Middle frontal gyrus (tissue), 1 donor: ENCODE data around the gene FAM236B.
"Not testable (repeated sequence)": the region's sequence is repeated elsewhere in the genome, so short reads cannot be mapped to it uniquely, and the experiment has no call there.

Experiments
- DNase-seq: peaks from one replicate; pipeline ENCODE4 v3.0.0-alpha.2; 2015; ENCODE audit warnings: low spot score; ENCODE audit errors: extremely low spot score

The FAM236B gene

GRCh38 chrX:72782560-72782959 is at the start of gene FAM236B:
TSS of gene FAM236B (minus strand) at chrX:72782660. CDS start at chrX:72782560, 100 bp downstream.
- not testable (repeated sequence) for DNase-seq

DNA sequence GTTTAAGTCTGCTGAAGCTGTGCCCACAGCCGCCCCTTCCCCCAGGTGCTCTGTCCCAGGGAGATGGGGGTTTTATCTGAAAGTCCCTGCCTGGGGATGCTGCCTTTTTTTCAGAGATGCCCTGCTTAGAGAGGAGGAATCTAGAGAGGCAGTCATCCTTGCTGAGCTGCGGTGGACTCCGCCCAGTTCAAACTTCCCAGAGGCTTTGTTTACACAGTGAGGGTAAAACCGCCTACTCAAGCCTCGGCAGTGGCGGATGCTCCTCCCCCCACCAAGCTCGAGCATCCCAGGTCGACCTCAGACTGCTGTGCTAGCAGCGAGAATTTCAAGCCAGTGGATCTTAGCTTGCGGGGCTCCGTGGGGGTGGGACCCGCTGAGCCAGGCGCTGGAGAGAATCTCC is 48.2 kb upstream of the FAM236B start:
- not testable (repeated sequence) for DNase-seq

DNA sequence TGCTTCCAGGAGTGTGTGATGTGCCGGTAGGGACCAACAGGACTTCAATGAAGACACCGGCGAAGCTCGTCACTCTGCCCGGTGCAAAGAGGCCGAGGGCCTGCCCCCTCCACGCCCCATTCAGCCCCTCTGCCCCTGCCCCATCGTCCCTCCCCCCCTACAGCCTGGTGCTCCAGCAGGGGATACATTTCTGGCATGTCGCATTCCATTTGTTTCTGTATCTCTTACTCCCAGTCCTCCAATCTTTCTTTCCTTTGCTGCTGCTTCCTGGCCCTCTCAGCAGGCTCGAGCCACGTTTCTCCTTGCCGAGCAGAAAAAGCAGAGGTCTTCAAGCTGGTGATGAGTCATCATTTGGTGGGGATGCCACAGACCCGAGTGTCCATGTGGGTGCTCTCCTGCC is 25.6 kb upstream of the FAM236B start, which contains the start of gene FAM236D:
TSS of gene FAM236D (minus strand) at position 101 of the 400 bp plus-strand sequence. CDS start at position 1, 100 bp downstream.
- not testable (repeated sequence) for DNase-seq

GRCh38 chrX:72790390-72790789 is 7.9 kb upstream of the FAM236B start:
- not testable (repeated sequence) for DNase-seq

- not testable (repeated sequence) for DNase-seq
These were observed 5.7 kb upstream of the FAM236B start for GRCh38 chrX:72788142-72788541.

DNA sequence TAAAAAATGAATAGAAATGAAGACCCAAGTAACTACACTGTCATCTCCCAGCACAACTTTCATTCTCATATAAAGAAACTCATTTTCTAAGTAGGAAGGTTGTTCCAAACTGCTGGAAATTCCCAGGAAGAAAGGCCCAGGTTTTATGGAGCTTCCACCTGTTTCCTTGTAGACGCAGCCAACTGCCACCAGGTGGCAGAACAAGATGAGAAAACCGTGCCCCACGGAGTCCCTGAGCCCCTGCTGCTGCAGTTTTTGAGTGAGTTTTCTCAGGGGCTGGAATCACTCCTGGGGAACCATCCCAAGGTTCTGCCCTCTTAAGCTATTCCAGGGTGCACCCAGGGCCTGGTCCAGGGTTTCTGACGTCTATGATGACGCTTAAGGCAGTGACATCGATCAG is 1.5 kb upstream of the FAM236B start:
- DNase-seq: not testable (repeated sequence)

- DNase-seq: not testable (repeated sequence)
These were observed 991 bp upstream of the FAM236B start for GRCh38 chrX:72783365-72783936.

- not testable (repeated sequence) for DNase-seq
These were observed 4.3 kb downstream of the FAM236B start for GRCh38 chrX:72778146-72778545.

DNA sequence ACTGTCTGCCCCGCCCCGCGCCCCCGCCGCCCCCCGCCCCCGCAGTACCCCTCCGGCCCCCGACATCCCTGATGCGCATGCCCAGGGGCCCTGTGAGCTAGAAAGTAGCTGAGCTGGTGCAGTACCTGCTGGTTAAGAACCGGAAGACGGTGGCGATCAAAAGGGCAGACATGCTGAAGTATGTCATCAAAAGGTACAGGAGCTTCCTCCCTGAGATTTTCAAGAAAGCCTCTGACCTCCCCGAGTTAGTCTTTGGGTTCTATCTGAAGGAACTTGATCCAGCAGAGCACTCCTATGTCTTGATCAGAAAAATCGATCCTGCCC is 5.0 kb downstream of the FAM236B start:
- not testable (repeated sequence) for DNase-seq

- DNase-seq: not testable (repeated sequence)
These were observed 5.6 kb downstream of the FAM236B start, which contains the start of gene DMRTC1B for GRCh38 chrX:72776653-72777466. TSS of gene DMRTC1B (plus strand) at chrX:72776890. CDS start at chrX:72845136, 68,246 bp downstream.

- DNase-seq: not testable (repeated sequence)
These were observed 22.0 kb downstream of the FAM236B start for GRCh38 chrX:72760454-72760853.

GRCh38 chrX:72748545-72748944 is 33.9 kb downstream of the FAM236B start:
- DNase-seq: not testable (repeated sequence)

DNA sequence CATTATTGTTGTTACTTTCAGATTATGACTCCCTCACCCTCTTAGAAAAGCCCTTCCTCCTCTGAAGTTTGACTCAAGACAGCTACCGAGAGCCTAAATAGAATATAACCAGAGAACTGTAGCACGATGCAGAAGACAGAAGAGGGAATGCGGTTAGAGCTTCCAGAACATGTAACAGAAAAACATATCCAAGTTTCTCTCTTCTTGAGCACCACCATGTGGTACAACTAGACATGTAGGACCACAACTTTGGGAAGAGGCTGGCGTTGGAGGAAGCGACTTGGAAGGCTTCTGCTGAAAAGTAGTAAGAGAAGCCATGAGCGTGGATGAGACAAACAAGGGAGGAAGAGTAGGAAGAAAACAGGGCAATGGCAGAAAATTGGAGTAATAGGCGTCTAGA is 36.9 kb downstream of the FAM236B start:
- not testable (repeated sequence) for DNase-seq

DNA sequence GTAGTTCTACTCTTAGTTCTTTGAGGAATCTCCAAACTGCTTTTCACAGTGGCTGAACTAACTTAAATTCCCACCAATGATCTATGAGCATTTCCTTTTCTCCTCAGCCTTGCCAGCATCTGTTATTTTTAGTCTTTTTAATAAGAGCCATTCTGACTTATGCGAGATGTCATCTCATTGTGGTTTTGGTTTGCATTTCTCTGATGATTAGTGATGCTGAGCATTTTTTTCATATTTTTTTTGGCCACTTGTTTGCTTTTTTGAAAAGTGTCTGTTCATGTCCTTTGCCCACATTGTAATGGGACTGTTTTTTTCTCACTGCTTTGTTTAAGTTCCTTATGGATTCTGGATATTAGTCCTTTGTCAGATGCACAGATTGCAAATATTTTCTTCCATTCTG is 46.9 kb downstream of the FAM236B start:
- no peak for DNase-seq

DNA sequence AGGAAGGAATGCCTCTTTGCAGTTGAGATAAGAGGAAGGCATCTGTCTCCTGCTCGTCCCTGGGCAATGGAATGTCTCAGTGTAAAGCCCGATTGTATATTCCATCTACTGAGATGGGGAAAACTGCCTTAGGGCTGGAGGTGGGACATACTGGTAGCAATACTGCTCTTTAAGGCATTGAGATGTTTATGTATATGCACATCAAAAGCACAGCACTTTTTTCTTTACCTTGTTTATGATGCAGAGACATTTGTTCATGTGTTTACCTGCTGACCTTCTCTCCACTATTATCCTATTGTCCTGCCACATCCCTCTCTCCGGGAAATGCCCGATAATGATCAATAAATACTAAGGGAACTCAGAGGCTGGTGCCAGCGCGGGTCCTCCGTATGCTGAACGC is 48.8 kb downstream of the FAM236B start:
- DNase-seq: not testable (repeated sequence)
